HG03378 (cell line): ENCODE results near the gene SH2D3C.

Experiments
- ATAC-seq: cut with Tn5 transposase; IDR thresholded peaks from one replicate; pipeline ENCODE4 v1.9.1; 2021; ENCODE audit warnings: mild to moderate bottlenecking, moderate library complexity; ENCODE audit not compliant: unreplicated experiment

The SH2D3C gene

DNA sequence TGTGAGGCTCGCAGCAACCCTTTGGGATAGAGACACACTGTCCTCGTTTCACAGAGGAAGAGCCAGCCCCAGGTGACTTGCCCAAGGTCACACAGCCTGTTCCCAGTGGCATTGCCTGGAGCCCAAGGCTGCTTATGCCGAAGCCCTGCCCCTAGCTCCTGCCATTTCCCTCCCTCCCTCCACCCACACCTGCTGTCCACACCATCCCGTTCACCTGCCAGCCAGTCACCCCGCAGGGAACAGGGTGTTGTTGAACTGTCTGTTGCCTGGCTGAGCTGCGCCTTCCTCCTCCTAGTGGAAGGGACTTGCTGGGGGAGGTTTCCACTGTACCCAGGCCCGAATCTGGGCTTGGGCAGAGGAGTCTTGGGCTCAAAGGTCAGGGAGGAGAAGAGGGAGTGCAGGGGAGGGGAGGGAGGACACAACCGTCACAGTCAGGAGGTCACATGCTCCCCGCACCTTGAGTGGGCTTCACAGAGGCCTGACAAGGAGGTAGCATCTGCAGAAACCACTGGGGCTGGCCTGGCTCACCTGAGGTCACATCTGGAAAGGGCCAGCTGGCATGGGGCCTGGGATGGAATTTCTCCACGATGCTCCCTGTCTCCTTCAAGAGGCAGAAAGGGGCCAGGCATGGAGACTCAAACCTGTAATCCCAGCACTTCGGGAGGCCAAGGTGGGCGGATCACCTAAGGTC is 56.3 kb downstream of the SH2D3C start:
- ATAC-seq, result no peak

GRCh38 chr9:127721391-127721821 is 57.1 kb downstream of the SH2D3C start:
- no peak for ATAC-seq

DNA sequence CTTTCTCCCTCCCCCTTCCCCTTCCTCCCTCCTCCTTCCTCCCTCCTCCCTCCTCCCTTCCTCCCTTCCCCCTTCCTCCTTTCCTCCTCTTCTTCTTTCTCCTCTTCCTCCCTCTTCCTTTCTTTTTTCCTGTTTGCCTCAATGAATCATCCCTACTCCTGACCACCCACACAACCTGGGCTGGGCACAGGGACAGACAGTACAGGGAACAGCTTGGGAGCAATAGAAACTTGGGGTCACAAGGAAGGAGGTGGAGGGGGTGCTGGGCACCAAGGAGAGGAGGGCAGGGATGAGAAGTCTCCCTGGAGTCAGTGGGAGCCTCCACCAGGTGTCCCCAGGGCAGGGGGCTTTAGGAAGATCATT is 57.6 kb downstream of the SH2D3C start:
- ATAC-seq, result no peak

DNA sequence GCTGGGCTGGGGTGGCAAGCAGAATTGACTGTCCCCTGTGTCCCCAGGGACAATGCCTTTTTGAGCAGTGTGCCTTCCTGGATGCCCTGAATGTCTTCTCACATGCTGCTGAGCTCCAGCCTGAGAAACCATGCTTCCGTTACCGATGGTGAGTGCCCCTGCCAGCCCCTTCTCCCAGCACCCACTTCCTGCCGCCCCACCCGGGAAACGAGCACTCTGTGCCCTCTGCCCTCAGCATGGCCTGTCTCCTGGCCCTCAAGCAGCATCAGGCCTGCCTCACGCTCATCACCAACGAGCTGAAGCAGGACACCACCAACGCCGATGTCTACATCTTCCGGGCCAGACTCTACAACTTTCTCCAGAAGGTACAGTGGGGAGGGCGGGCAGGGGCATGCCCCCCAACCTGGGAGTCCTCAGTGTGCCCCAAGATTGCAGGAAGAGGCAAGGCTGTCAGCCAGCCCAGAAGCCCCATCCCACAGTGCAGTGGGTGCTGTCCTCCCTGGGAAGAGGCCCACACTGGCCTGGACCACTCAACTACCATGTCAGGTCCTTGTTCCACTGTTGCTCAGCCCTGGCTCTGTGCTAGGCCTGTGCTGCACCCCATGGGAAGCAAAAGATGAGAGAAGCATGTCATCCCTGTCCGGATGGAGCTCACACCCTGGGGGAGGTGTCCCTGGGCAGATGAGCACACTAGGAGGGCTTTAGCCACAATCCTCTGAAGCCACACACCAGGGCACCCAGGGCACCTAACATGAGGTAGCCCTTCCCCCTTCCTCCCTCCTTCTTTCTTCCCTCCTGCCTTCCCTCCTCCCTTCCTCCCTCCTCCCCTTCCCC is 58.2 kb downstream of the SH2D3C start:
- no peak for ATAC-seq

GRCh38 chr9:127717766-127718165 is 60.7 kb downstream of the SH2D3C start:
- ATAC-seq, result no peak

DNA sequence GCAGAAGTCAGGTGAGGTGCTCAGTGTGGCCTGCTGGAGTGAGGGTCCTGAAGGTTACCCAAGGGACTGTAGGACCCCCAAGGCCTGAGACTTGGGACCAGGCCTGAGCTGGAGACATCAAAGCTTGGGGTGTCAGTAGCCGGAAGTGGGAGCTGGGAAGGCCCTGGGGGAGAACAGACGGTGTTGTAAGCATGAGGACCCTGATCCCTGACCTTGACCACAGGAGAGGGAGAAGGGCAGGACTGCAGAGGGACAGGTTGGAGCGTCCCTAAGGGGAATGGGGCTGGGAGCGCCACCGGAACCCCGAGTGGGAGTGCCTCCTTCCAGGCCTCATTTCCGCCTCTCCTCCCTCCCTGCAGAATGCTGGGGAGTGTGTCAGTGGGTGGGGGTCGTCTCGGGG is 62.1 kb downstream of the SH2D3C start:
- ATAC-seq, result no peak

- ATAC-seq, result peak; percentile 76
Measured at GRCh38 chr9:127715470-127716337, 62.8 kb downstream of the SH2D3C start, which contains the start of the genes PTRH1 and TTC16. PTRH1 (minus strand) TSS chr9:127715663; CDS start chr9:127715639, 24 bp downstream. TTC16 (plus strand) TSS chr9:127716079; CDS start chr9:127716146, 67 bp downstream.

DNA sequence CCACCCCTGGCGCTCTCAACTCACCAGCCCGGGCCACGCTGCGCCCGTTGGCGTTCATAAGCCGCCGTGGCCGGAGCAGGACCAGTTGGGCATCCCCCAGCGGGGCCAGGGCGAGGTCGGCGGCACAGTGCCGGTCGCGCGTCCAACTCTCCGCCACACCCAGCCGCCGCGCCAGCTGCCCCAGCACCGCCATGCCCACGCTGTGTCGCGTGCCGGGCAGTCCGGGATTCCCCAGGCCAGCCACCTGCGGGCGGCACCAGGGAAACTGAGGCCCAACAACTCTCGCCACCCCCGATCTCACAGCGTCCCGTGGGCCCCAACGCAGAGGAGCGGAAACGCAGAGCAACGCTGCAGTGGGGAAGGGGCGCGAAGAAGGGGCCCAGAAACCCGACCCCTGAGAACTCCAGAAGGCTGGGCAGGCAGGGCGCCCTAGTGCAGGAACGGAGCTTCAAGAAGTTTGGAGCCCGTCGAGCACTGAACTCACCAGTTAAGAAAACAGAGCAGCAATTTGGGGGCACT is 63.5 kb downstream of the SH2D3C start:
- no peak for ATAC-seq

- no peak for ATAC-seq
Measured at GRCh38 chr9:127714020-127714750, 64.3 kb downstream of the SH2D3C start.

DNA sequence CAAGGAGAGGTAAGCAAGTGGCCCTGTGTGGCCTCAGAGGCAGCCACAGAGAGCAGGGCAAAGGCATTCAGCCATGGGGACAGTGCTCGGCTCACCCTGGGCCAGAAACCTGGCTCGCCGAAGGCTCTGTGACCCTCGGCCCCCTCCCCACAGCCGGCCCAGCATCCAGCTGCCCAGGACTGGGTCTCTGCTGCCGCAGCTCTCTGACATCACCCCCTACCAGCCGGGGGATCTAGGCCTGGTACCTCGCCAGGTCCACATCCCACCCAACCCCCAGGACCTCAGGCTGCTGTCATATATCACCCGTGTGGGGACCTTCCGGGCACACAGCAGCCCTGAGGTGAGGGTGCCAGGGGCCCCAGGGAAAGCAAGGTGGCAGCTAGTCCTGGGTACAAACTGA is 65.6 kb downstream of the SH2D3C start:
- no peak for ATAC-seq

DNA sequence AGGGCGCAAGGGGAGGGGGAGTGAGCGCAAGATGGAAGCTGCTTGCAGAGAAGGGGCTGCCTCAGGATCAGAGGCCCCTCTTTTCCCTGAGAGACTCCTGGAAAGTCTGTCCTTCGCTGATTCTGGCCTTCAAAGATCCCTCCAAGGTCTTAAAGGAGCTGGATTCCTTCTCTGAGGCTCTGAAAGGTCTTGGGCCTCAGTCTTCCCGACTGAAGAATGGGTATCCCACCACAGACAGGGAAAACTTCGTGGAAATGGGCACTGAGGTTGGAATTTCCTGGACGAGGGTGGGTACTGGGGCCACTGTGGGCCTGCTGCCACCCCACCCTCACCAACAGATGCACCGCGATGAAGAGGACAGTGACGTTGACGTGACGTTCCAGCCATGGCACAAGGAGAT is 66.1 kb downstream of the SH2D3C start:
- no peak for ATAC-seq

- ATAC-seq, result no peak
Measured at GRCh38 chr9:127711831-127712274, 66.6 kb downstream of the SH2D3C start.

- no peak for ATAC-seq
Measured at GRCh38 chr9:127711226-127711701, 67.2 kb downstream of the SH2D3C start.

DNA sequence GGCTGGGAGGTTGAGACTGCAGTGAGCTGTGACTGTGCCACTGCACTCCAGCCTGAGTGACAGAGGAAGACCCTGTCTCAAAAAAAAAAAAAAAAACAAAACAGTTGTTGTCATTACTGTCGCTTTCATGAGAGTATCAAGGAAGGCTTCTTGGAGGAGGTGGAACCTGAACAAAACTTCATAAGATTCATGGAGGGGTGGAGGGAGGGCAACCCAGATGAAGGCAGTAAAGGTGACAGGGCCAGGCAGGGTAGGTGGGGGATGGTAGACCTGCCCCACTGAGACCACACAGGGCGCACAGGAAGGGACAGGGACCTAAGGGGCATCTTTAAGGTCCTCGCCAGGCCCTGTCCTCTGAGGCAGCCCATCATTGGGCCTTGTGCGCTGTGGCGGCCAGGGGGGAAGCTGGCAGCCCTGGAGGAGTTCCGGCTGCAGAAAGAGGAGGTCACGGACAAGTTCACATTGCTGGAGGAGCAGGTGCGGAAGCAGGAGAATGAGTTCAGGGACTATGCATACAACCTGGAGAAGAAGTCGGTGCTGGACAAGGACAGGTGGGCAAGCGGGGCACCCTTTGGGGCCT is 68.2 kb downstream of the SH2D3C start:
- ATAC-seq, result no peak

GRCh38 chr9:127708952-127709587 is 69.4 kb downstream of the SH2D3C start:
- ATAC-seq, result no peak

GRCh38 chr9:127707766-127708165 is 70.7 kb downstream of the SH2D3C start:
- no peak for ATAC-seq

DNA sequence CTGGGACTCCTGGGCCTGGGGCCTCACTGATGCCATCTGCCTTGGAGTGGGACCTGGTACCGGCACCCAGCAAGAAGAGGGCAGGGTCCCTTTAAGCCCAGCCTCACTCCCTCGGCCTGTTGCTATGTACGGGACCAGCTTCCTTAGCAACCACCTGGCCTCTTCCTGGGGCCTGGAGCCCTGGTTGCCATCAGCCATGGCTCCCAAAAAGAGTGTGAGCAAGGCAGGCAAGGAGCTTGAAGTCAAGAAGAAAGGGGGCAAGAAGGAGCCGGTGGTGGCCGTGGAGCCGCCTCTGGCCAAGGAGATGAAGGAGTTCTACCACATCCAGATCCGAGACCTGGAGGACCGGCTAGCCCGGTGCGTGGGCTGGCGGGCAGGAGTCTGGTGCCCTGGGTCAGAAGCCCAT is 71.6 kb downstream of the SH2D3C start, which contains the start of gene CFAP157:
Gene CFAP157, plus strand, starts transcription at position 153 of the 406 bp plus-strand sequence. Its CDS starts 44 bp downstream, at position 197.
- ATAC-seq, result no peak

DNA sequence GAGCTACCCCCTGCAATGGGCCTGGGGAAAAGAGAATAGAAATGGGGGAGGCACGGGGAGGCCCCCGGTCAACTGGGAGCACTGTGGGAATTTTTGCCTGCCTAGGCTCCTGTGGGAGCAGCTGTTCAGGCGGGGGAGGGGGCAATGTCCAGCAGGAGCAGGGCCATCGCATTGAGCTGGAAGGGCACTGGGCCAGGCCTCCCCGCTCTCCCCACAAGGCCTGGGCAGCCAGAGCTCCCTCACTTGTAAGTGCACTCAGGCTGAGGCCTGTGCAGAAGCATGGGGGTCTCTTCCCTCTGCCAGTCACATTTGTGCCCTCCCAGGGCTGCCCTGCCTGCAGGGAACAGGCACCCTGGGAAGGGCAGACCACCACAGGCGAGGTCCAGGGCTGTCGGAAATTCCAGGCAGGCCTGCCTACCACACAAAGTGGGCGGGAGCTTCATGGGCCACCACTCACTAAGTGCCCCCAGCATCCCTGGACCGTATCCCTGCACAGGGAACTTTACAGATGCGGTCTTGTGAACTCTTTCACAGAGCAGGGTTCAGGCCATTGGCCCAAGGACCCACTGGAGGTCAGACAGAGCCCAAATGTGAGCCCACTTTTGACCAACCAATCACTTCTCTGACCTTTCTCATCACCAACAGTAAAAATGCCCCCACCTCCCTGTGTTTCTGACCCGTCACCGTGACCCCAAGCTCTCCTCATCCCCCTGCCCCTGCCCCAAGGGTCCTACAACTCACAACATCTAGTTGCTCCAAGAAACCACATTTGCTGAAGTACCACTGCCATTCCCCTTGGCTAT is 72.7 kb downstream of the SH2D3C start:
- no peak for ATAC-seq
